Left lung (tissue), 10 donors: ENCODE results near the gene PPIG. TPM values are rescaled to one million over a fixed set of nuclear protein-coding genes. Genes with fewer than 3 reads are reported as not detected.
A peak's percentile ranks its signal among the peaks of the same experiment; 100 is the strongest.

Source experiments
- ATAC-seq: fragments of 200-7000 bp; cut with Tn5 transposase; one replicate; pipeline ENCODE4 v1.9.1; 2020; ENCODE audit warnings: moderate library complexity
- DNase-seq, 4 donors: peaks; one replicate each; pipeline ENCODE4 v3.0.0-alpha.2; 2013 to 2020
- H3K27ac ChIP-seq, 2 donors: fragments of 200-600 bp; sonication (generic) in 1 of 2; one replicate each; pipeline versions ENCODE4 v1.5.0 to v1.8.0; 2020 to 2021
- H3K27me3 ChIP-seq, 2 donors: fragments of 200-600 bp; sonication (generic) in 1 of 2; one replicate each; pipeline versions ENCODE4 v1.5.0 to v1.8.0; 2020 to 2021
- H3K36me3 ChIP-seq, 2 donors: fragments of 200-600 bp; sonication (generic) in 1 of 2; one replicate each; pipeline versions ENCODE4 v1.5.0 to v1.8.0; 2020 to 2021
- H3K4me1 ChIP-seq, 2 donors: fragments of 200-600 bp; one replicate each; pipeline ENCODE4 v1.8.0; 2021
- H3K4me3 ChIP-seq, 2 donors: fragments of 200-600 bp; sonication (generic) in 1 of 2; one replicate each; pipeline versions ENCODE4 v1.5.0 to v1.8.0; 2020 to 2021; ENCODE audit warnings: mild to moderate bottlenecking in 1 of 2
- H3K9me3 ChIP-seq, 2 donors: fragments of 200-600 bp; sonication (generic) in 1 of 2; one replicate each; pipeline versions ENCODE4 v1.5.0 to v1.8.0; 2020 to 2021
- CTCF ChIP-seq, 2 donors: fragments of 200-600 bp; sonication (generic) in 1 of 2; IDR thresholded peaks; one replicate each; pipeline versions ENCODE4 v1.5.0 to v1.8.0; 2021; ENCODE audit warnings: antibody characterized with exemption in 2 of 2
- intact Hi-C, 2 donors: fragments of 100-400 bp; cut with DNase I; formaldehyde crosslinking; loops; one replicate each; pipeline versions ENCODE4 v1.11.2 to v1.14.2; 2022
- polyA plus RNA-seq, 6 donors: library from polyadenylated mRNA; unstranded; fragments of 120-200 nt; gene quantifications; one replicate each; pipeline ENCODE4 v1.2.1, GENCODE V29; 2013; ENCODE audit not compliant: insufficient read length in 6 of 6
- total RNA-seq, 2 donors: library from RNA; stranded (reverse); fragmentation: NEBNext Ultra II Directional; extraction: Animal tissue kit (Norgen Biotek cat#: 25700); gene quantifications; one replicate each; pipeline ENCODE4 v1.2.1, GENCODE V29; 2021
- donor health status: DM: no; HTN: yes; CAD: no.
- donor health status: DM: no; HTN: no; CAD: no.

PPIG gene
- total and polyA plus RNA-seq, 8 donors, result 40.8 to 102 (median 85.2) TPM

- ATAC-seq (no peak), DNase-seq (no peak)
- H3K36me3 ChIP-seq, result peaks cover 0 to 30% of the 10 kb centered on the region in 2 donors
- H3K4me1 ChIP-seq, result no peaks in the 10 kb centered on the region
- H3K27ac ChIP-seq, result no peak overlapping the region
- intact Hi-C loops, result no loop called here
- H3K27me3 ChIP-seq, result no peaks in the 10 kb centered on the region
- no peak for TF ChIP-seq CTCF (IDR thresholded peaks at IDR 0.05)
- no peaks in the 10 kb centered on the region for H3K9me3 ChIP-seq
- H3K4me3 ChIP-seq, result no peak overlapping the region
These were observed 56.0 kb downstream of the PPIG start for GRCh38 chr2:169640104-169640503.

GRCh38 chr2:169641464-169641863 is 57.3 kb downstream of the PPIG start:
- intact Hi-C loops, result no loop called here
- no peak for TF ChIP-seq CTCF (IDR thresholded peaks at IDR 0.05)
- peak; percentile 57 for ATAC-seq
- Histone ChIP-seq H3K4me1 (no peaks in the 10 kb centered on the region), H3K27me3 (no peaks in the 10 kb centered on the region), H3K9me3 (no peaks in the 10 kb centered on the region), H3K4me3 (no peak overlapping the region), H3K27ac (no peak overlapping the region), H3K36me3 (peaks cover 0 to 17% of the 10 kb centered on the region in 2 donors)
- DNase-seq, result no peak

GRCh38 chr2:169644173-169644572 is 60.0 kb downstream of the PPIG start:
- TF ChIP-seq CTCF (IDR thresholded peaks at IDR 0.05), result no peak
- DNase-seq, result no peak
- H3K4me3 ChIP-seq, result no peak overlapping the region
- no peak overlapping the region for H3K27ac ChIP-seq
- H3K36me3 ChIP-seq, result no peaks in the 10 kb centered on the region
- no peak for ATAC-seq
- no peaks in the 10 kb centered on the region for H3K27me3 ChIP-seq
- intact Hi-C loops, result no loop called here
- no peaks in the 10 kb centered on the region for H3K4me1 ChIP-seq
- no peaks in the 10 kb centered on the region for H3K9me3 ChIP-seq

- intact Hi-C loops, result no loop called here
- ATAC-seq (no peak), DNase-seq (no peak)
- TF ChIP-seq CTCF (IDR thresholded peaks at IDR 0.05), result no peak
- no peak overlapping the region for H3K4me3 ChIP-seq
- no peaks in the 10 kb centered on the region for H3K4me1 ChIP-seq
- H3K36me3 ChIP-seq, result no peaks in the 10 kb centered on the region
- no peaks in the 10 kb centered on the region for H3K9me3 ChIP-seq
- H3K27me3 ChIP-seq, result no peaks in the 10 kb centered on the region
- H3K27ac ChIP-seq, result no peak overlapping the region
These were observed 63.3 kb downstream of the PPIG start for GRCh38 chr2:169647496-169647895.

GRCh38 chr2:169649278-169649677 is 65.1 kb downstream of the PPIG start:
- no peak for TF ChIP-seq CTCF (IDR thresholded peaks at IDR 0.05)
- Histone ChIP-seq H3K4me3 (no peak overlapping the region), H3K4me1 (no peaks in the 10 kb centered on the region), H3K9me3 (no peaks in the 10 kb centered on the region), H3K36me3 (no peaks in the 10 kb centered on the region), H3K27ac (no peak overlapping the region), H3K27me3 (no peaks in the 10 kb centered on the region)
- ATAC-seq (no peak), DNase-seq (no peak)
- intact Hi-C loops, result no loop called here
